ENCODE results near the gene EPHB2.

Gene EPHB2

GRCh38 chr1:22860883-22861385, 150.3 kb downstream of the EPHB2 start:
- no peak for DNase-seq (ENCODE audit: low spot score)

DNA sequence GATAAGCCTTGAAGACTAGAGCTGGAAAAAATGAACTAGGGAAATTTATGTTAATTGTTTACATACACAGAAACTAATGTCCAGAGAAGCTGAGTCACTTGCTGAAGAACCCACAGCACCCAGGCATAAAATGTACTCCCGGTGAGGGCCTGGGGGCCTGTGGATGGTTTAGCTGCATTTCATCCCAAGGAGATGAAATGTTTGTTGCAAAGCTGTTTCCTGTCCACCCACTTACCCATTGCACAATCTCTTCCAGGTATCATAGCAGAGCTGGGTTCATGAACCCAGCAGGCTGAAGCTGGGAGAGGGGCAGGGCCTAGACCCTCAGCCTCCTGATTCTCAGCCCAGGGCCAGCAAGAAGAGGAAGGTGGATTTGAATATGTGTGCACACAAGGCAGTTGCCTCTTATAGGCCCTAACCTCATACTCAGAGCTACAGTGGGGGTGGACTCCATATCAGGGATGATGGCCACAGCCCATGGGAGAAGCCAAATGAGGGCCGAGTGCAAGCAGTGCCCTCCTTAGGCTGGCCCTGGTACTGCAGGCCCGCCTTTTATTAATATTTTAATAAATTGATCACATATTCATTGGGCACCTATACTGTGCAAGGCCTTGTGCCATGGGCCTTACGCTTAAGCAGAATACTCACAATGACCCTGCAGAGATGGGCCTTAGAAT, 151.3 kb downstream of the EPHB2 start:
- peak; percentile 76 for DNase-seq (ENCODE audit: low spot score)

DNA sequence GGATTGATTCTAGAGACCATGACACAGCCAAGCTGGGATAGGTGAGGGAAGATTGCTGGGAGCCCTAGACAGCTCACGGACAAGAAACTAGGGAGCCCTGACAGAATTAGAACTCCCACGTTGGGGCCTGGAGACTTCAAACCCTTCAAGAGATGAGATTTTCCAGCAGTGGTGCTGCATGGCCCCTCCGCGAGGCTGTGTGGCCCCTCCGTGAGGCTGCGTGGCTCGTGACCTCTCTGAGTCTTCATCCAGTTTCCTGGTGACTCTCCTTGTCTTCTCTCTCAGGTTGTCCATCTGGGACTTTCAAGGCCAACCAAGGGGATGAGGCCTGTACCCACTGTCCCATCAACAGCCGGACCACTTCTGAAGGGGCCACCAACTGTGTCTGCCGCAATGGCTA, 152.1 kb downstream of the EPHB2 start:
- no peak for DNase-seq (ENCODE audit: low spot score)

GRCh38 chr1:22863766-22864165, 153.1 kb downstream of the EPHB2 start:
- no peak for DNase-seq (ENCODE audit: low spot score)

- DNase-seq (ENCODE audit: low spot score) = no peak
Measured at GRCh38 chr1:22864886-22865285, 154.2 kb downstream of the EPHB2 start.

- DNase-seq (ENCODE audit: low spot score) = no peak
Measured at GRCh38 chr1:22865736-22866135, 155.1 kb downstream of the EPHB2 start.

- no peak for DNase-seq (ENCODE audit: low spot score)
Measured at GRCh38 chr1:22866868-22867267, 156.2 kb downstream of the EPHB2 start.

GRCh38 chr1:22868331-22868730, 157.7 kb downstream of the EPHB2 start:
- DNase-seq (ENCODE audit: low spot score) = no peak

DNA sequence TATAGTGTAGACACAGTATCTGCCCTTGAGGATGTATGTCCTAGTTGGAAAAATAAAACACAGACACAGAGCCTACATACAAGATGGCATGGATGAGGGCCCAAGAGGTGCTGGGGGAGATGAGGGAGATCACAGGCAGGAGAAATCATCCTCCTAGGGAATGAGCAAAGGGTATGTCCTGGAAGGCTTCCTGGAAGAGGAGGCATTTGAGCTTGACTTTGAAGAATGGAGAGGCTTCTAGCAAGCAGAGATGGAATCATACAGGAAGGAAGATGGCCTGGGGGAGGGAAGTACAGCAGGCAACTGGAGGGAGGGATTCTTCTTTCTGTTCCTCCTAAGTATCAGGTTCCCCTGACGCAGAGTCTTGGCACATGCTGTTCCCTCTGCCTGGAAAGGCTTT, 158.7 kb downstream of the EPHB2 start:
- no peak for DNase-seq (ENCODE audit: low spot score)

- DNase-seq (ENCODE audit: low spot score) = no peak
Measured at GRCh38 chr1:22870201-22870871, 159.7 kb downstream of the EPHB2 start.

- no peak for DNase-seq (ENCODE audit: low spot score)
Measured at GRCh38 chr1:22872981-22873664, 162.5 kb downstream of the EPHB2 start.

- DNase-seq (ENCODE audit: low spot score) = no peak
Measured at GRCh38 chr1:22874785-22875184, 164.1 kb downstream of the EPHB2 start.

DNA sequence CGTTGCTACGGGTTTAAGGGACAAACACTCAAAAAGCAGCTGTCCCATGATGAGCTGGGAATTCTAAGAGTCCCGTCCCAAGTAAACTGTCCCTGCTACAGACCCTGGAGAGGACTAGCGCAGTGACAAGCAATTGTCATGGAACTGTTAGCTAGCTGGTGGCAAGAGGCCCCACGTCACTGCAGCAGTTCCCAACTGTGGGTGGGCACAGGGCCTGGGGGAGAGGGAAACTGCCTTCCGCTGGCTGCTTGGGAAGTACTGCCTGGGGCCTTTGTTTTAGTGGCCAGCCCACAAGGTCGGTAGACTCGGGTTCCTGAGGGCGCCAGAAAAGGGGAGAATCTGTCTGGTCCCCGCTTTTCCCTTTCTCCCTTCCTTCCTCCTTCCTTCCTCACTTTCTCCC, 164.6 kb downstream of the EPHB2 start:
- DNase-seq (ENCODE audit: low spot score) = no peak

- DNase-seq (ENCODE audit: low spot score) = no peak
Measured at GRCh38 chr1:22875841-22876240, 165.2 kb downstream of the EPHB2 start.

DNA sequence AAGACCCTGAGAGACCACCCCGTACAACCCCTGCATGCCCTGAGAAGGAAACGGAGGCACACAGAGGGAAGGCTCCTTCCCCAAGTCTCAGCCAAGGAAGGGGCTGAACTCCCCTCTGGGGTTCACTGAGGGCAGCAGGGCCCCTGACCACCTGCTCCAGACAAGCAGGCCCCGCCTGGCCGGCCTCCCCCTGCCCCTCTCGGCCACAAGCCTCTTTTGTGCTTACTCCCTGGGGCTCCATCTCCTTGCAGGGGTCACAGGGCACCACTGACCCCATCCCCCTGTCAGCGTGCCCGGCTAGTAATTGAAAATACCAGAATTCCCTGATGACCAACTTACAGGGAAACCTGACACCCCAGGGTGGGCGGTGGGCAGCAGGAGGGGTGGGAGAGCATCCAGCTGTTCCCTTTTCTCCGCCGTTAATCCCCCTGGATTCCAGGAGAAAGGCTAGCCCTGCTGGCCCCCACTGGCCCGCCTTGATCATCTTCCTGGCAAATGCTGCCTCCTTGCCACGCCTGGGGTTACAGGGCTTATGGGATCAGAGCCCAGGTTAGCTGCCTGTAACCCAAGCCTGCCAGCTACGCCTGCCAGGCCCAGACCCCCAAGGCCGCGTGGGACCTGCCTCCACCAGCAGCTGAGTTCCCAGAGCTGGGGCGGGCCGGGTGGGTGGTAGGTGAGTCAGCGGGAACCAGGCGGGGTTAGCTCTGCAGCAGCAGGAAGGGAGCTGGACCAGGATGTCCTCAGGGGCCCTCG, 165.9 kb downstream of the EPHB2 start:
- no peak for DNase-seq (ENCODE audit: low spot score)

GRCh38 chr1:22877112-22877915, 166.7 kb downstream of the EPHB2 start:
- no peak for DNase-seq (ENCODE audit: low spot score)

GRCh38 chr1:22877980-22878379, 167.3 kb downstream of the EPHB2 start:
- no peak for DNase-seq (ENCODE audit: low spot score)

GRCh38 chr1:22878626-22879025, 168.0 kb downstream of the EPHB2 start:
- no peak for DNase-seq (ENCODE audit: low spot score)

- no peak for DNase-seq (ENCODE audit: low spot score)
Measured at GRCh38 chr1:22879445-22879844, 168.8 kb downstream of the EPHB2 start.

DNA sequence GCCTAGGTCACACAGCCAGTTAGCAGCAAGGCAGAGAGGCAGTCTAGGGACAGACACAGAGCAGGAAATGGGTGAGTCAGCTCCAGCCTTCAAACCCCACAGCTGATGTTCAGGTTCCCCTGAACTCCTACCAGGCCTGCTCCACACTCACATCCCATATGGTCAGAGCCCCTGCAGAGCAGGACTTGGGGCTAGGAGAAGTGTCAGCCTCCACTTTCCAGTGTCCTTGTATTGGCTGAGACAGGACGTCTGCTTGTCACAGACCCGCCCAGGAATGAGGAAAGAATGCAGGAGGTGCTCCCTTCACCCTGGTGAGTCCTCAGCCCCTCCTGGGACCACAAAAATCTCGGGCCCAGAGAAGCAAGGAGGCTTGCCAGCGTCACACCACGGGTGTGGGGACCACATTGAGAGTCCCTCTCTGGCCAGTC, 169.5 kb downstream of the EPHB2 start:
- DNase-seq (ENCODE audit: low spot score) = no peak

DNA sequence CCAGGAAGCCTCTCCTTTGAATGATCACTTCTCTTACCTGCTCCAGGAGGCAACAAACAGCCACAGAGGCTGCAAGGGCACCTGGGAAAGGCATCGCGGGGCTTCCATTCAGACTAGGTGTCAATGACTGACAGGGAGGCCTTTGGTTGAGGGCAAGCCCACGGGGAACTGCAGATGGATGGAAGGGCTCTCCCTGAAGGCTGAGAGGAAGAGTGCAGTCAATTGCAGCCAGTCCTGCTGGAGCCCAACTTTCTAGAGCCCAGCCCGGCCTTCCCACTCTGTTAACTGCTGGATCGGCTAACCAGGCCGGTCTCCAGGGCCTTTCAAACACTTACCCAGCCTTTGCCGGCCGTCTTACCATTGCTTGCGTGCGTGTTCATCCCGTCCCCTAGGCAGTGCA, 172.8 kb downstream of the EPHB2 start:
- DNase-seq (ENCODE audit: low spot score) = no peak
